Measurements from ENCODE around the gene PGGHG. TPM values are rescaled to one million over a fixed set of nuclear protein-coding genes. Genes with fewer than 3 reads are reported as not detected.

PGGHG gene
- total and polyA plus RNA-seq, 10 of the 15 experiments (the other 5 are each of a cell fraction or from before 2014, with no cell fraction given) = 0.10 to 8.3 (median 1.8) TPM

- TF ChIP-seq POLR2A (IDR thresholded peaks at IDR 0.05; ENCODE audit: low read depth, low read length) (0 out of 2 replicates have a peak, but pooled peaks have one; percentile 39), MXI1 (IDR thresholded peaks at IDR 0.05; ENCODE audit: low read depth, low read length) (no peak), RFX5 (IDR thresholded peaks at IDR 0.05; ENCODE audit: low read depth, low read length) (no peak), ZNF207 (IDR thresholded peaks at IDR 0.05; ENCODE audit: borderline replicate concordance) (no peak), CUX1 (IDR thresholded peaks at IDR 0.05; ENCODE audit: insufficient replicate concordance, low read depth, low read length) (no peak), SREBF1 (IDR thresholded peaks at IDR 0.05; ENCODE audit: low read length) (no peak), BRCA1 (IDR thresholded peaks at IDR 0.05; ENCODE audit: low read depth, low read length) (no peak), MAX (IDR thresholded peaks at IDR 0.05; ENCODE audit: low read depth, low read length) (peak; percentile 66), NRF1 (conservative IDR thresholded peaks at IDR 0.05; ENCODE audit: low read depth, low read length) (no peak), ZNF592 (IDR thresholded peaks at IDR 0.05) (no peak), ZBTB33 (IDR thresholded peaks at IDR 0.05) (no peak), EED (IDR thresholded peaks at IDR 0.05; ENCODE audit: low read depth) (0 out of 2 replicates have a peak, but pooled peaks have one; percentile 14)
These were observed 41.4 kb downstream of the PGGHG start (continued) for GRCh38 chr11:330307-330693.

All from GM12878 (cell line).